SK-N-MC (cell line): ENCODE data around the gene CNOT8.

Experiments used
- EZH2 ChIP-seq: fragments of 200-600 bp; sonication (generic); IDR thresholded peaks from one replicate; pipeline ENCODE4 v1.6.1; 2017; ENCODE audit warnings: antibody characterized with exemption
- POLR2AphosphoS5 ChIP-seq: IDR thresholded peaks from 2 replicates; pipeline ENCODE4 v1.6.1; 2012; ENCODE audit warnings: mild to moderate bottlenecking, low read depth, low read length, borderline replicate concordance

DNA sequence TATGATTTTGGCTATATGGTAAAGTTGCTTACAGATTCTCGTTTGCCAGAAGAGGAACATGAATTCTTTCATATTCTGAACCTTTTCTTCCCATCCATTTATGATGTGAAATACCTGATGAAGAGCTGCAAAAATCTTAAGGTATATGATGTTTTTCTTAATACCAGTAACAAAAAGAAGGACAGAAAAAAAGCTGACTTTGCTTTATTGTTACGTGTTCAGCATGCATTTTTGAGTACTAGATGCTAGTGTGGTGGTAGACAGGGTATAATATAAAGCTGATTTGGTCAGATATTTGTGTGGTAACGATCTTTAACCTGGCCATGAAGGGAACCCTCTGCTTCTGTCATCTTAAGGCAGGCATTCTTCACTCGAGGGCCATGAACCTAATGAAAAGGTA, 13.3 kb downstream of the CNOT8 start:
- TF ChIP-seq EZH2 = no peak
- TF ChIP-seq POLR2AphosphoS5 = no peak
